Measurements from ENCODE around the gene P4HTM.

DNA sequence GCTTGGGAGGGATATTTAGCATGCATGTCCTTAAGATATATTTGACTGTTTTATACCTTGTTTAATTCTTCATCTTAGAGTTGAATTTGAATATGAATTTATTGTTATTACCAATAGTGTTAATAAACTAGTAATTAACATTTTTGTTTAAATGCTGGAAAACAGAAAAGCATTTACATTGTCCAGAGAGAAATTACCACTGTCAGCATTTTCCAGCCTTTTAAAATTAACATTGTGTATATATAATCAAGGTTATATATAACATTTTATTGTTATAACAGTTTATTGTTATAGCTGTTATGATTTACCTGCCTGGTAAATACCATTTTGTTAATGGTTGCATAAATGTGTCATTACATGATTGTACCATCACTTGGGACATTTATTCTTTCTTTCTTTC lies 8.0 kb upstream of the P4HTM start:
- TF ChIP-seq, protein P1, sequence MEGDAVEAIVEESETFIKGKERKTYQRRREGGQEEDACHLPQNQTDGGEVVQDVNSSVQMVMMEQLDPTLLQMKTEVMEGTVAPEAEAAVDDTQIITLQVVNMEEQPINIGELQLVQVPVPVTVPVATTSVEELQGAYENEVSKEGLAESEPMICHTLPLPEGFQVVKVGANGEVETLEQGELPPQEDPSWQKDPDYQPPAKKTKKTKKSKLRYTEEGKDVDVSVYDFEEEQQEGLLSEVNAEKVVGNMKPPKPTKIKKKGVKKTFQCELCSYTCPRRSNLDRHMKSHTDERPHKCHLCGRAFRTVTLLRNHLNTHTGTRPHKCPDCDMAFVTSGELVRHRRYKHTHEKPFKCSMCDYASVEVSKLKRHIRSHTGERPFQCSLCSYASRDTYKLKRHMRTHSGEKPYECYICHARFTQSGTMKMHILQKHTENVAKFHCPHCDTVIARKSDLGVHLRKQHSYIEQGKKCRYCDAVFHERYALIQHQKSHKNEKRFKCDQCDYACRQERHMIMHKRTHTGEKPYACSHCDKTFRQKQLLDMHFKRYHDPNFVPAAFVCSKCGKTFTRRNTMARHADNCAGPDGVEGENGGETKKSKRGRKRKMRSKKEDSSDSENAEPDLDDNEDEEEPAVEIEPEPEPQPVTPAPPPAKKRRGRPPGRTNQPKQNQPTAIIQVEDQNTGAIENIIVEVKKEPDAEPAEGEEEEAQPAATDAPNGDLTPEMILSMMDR (IDR thresholded peaks at IDR 0.05), result no peak
- no peak for TF ChIP-seq EZH2 (IDR thresholded peaks at IDR 0.05; ENCODE audit: borderline replicate concordance, insufficient read depth, low read depth, low read length, poor library complexity, severe bottlenecking)

Data from B cell (primary cell).